ENCODE results near the gene ADGRD2.

The ADGRD2 gene

DNA sequence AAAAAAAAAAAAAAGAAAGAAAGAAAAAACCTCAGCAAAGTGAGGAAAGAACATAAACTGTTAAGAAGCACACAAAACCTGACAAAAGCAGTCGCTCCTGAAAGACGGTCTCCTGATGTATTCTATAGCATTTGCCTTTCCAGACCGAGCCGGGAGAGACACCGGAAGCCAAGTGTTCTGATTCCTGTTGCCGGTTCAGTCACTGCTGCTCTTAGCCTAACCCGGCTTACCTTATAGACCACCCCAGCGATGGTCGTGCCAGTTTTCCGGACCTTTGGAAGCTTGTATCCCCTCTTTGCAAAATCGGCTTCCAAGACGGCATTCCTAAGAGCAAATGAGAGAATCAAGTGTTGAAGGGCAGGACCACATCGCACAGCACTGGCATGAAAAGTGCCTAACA lies 35.6 kb upstream of the ADGRD2 start:
- TF ChIP-seq CTCF (IDR thresholded peaks at IDR 0.05; ENCODE audit: low read length, missing control alignments) = no peak
- no peak for DNase-seq (ENCODE audit: low read depth)
- H3K4me3 ChIP-seq (replicated peaks; ENCODE audit: low read depth, low read length) = peak overlapping the region; percentile 74

- DNase-seq (ENCODE audit: low read depth) = peak; percentile 98
- peak within 1 kb of the TSS; percentile 74 for H3K4me3 ChIP-seq (replicated peaks; ENCODE audit: low read depth, low read length)
- TF ChIP-seq CTCF (IDR thresholded peaks at IDR 0.05; ENCODE audit: low read length, missing control alignments) = peak; percentile 78
Observed at GRCh38 chr9:124415102-124415851, 35.0 kb upstream of the ADGRD2 start, which contains the start of gene PSMB7. Gene PSMB7 (minus strand): TSS chr9:124415442. CDS start chr9:124415425, 17 bp downstream.

- TF ChIP-seq CTCF (IDR thresholded peaks at IDR 0.05; ENCODE audit: low read length, missing control alignments) = no peak
- no peak for DNase-seq (ENCODE audit: low read depth)
- peak overlapping the region; percentile 74 for H3K4me3 ChIP-seq (replicated peaks; ENCODE audit: low read depth, low read length)
Observed at GRCh38 chr9:124415852-124416484, 34.3 kb upstream of the ADGRD2 start.

DNA sequence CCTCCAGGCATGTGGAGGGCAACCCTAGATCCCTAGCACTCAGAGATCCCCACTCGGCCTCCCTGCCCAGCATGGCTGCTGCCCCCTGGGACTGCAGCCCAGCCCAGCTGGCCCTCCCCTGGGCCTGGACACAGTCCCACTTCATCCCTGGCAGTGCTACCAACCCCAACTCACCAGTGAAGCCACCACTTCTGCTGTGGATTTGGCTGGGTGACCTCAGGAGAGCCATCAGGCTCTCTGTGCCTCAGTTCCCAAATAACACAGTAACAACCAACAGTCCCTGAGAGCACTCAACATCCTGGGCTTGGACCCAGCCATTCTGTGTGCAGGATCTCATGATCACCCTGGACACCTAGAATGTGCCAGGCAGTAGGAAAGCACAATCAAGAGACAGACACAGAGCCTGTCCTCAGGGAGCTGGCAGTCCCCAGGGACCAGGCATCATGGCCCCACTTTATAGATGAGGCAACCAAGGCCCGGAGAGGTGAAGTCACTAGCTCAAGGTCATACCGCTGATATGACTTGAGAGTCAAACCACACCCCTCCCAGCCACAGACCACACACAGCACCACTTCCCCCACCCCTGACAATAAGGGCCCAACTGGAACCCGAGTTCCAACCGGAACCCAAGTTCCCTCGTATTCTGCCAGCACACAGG lies 30.3 kb upstream of the ADGRD2 start:
- no peak for DNase-seq (ENCODE audit: low read depth)
- no peak overlapping the region for H3K4me3 ChIP-seq (replicated peaks; ENCODE audit: low read depth, low read length)
- TF ChIP-seq CTCF (IDR thresholded peaks at IDR 0.05; ENCODE audit: low read length, missing control alignments) = no peak

DNA sequence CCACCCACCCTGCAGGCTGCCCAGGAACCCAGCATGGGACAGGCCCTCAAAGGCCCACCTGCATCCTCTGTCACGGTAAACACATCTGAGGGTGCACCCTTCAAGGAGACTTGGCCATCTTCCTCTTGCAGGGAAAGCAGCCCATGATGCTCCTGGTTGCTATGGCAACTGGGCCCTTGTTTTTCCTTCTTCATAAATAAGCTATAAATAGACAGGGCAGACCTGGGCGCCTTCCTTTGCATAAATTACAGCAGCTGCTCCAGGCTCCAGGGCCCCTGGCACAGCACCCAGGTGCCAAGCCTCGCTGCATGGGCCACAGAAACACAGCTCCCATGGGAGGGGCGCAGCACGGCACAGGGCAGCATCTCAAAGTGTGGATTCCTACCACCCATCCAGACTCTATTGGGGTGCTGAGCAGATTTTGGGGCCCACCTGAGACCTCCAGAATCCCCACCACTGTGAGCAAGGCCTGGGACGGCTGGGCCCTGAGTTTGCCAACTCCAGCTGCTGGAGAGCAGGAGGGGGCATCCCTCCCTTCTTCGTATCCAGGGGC lies 29.2 kb upstream of the ADGRD2 start:
- no peak overlapping the region for H3K4me3 ChIP-seq (replicated peaks; ENCODE audit: low read depth, low read length)
- TF ChIP-seq CTCF (IDR thresholded peaks at IDR 0.05; ENCODE audit: low read length, missing control alignments) = no peak
- DNase-seq (ENCODE audit: low read depth) = peak; percentile 13

- no peak for DNase-seq (ENCODE audit: low read depth)
- TF ChIP-seq CTCF (IDR thresholded peaks at IDR 0.05; ENCODE audit: low read length, missing control alignments) = no peak
- H3K4me3 ChIP-seq (replicated peaks; ENCODE audit: low read depth, low read length) = no peak overlapping the region
Observed at GRCh38 chr9:124423155-124423554, 27.1 kb upstream of the ADGRD2 start.
